ENCODE measurements around the gene ARSB.

- TF ChIP-seq CTCF (IDR thresholded peaks at IDR 0.05) (no peak), POLR2AphosphoS5 (IDR thresholded peaks at IDR 0.05) (no peak), POLR2A (IDR thresholded peaks at IDR 0.05) (no peak)
Observed at GRCh38 chr5:79001471-79001870, 16.4 kb upstream of the ARSB start.

Measured in upper lobe of left lung (tissue), 4 donors.